GM19025 (cell line): ENCODE results near the gene MTHFR.
"Not testable (repeated sequence)": the region's sequence is repeated elsewhere in the genome, so short reads cannot be mapped to it uniquely, and the experiment has no call there.

Experiments used
- ATAC-seq: cut with Tn5 transposase; IDR thresholded peaks from one replicate; pipeline ENCODE4 v1.9.1; 2021; ENCODE audit warnings: mild to moderate bottlenecking, low read depth, moderate library complexity; ENCODE audit not compliant: unreplicated experiment

MTHFR gene

DNA sequence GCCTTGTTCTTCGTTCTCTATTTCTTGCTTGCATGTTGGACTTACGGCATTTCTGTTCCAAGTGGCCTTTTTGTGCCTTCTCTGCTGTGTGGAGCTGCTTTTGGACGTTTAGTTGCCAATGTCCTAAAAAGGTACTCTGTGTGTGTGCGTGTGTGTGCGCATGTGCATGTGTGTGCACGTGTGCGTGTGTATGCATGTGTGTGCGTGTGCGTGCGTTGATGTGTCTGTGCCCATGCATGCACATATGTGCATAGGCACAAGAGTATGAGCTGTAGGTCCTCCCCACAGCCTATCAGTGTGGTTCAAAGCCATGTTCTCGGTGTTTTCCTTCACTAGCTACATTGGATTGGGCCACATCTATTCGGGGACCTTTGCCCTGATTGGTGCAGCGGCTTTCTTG is 28.1 kb upstream of the MTHFR start:
- no peak for ATAC-seq

DNA sequence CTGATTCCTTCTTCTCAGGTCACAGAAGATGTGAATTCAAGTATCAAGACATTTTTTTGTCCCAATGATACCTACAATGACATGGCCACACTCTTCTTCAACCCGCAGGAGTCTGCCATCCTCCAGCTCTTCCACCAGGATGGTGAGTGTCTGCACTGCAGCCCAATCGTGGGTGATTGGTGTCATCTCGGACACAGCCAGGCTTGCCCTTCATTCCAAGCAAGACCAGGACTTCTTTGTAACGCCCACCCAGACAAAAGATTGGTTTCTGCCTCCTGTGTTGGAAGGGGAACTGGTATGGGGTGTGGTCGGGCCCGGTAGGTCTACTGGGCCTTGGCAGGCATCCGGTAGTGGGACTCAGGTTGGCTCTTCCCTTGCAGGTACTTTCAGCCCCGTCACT is 27.7 kb upstream of the MTHFR start:
- no peak for ATAC-seq

DNA sequence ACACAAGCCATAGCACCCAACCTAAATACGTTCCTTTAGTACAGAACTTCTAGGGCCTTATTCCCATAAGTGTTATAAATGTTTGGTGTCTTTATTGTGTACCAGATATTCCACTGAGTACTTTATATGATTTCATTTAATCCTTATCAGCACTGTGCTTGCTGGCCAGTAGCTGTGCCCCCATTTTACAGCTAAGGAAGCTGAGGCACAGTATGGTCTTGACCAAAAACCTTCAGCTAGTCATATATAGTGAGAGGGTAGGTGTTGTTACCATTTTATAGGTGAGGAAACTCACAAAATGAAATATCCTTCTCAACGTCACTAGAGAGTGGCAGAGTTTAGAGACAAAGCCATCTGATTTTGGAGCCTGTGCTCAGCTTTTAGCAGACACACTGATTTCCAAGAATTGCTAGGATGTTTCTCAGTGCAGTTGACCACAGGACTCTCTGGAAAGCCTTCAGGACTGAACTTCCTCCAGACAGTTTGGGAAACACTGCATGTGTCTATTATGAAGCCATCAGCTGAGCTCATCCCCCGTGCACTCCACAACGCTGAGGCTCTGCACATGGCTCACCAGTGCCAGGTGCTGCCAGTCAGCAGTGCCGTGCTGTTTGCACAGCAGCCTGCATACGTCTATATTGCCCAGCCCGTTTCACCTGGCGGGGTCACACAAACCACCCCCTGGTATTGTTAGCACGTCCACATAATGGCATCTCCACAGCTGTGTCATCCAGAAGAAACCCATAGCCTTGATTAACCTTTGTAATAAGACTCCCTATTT is 26.4 kb upstream of the MTHFR start:
- ATAC-seq: no peak

GRCh38 chr1:11828511-11828910 is 22.7 kb upstream of the MTHFR start:
- no peak for ATAC-seq

- no peak for ATAC-seq
Measured at GRCh38 chr1:11826946-11827345, 21.2 kb upstream of the MTHFR start.

GRCh38 chr1:11825131-11825530 is 19.4 kb upstream of the MTHFR start:
- no peak for ATAC-seq

- ATAC-seq: no peak
Measured at GRCh38 chr1:11823366-11824137, 17.8 kb upstream of the MTHFR start.

- no peak for ATAC-seq
Measured at GRCh38 chr1:11822091-11822490, 16.3 kb upstream of the MTHFR start.

DNA sequence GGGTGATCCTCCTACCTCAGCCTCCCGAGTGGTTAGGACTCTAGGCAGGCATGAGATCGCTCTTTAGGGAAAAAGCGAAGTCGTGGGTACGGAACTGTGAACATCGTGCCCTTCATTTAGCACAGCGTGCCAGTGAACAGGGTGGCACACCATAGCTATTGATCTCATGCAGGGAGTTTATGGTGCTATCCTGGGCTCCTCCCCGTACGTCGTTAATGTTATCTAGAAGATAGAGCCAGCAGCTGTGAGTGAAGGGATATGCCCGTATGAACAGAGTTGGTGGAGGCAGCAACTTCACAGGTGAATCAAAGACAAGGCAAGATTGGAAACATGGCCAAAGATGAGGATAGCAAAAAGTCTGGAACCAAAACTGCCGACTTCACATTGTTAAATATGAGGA is 11.4 kb upstream of the MTHFR start:
- ATAC-seq: no peak

GRCh38 chr1:11813021-11813420 is 7.3 kb upstream of the MTHFR start:
- no peak for ATAC-seq

- ATAC-seq: no peak
Measured at GRCh38 chr1:11807133-11807532, 1.4 kb upstream of the MTHFR start.

DNA sequence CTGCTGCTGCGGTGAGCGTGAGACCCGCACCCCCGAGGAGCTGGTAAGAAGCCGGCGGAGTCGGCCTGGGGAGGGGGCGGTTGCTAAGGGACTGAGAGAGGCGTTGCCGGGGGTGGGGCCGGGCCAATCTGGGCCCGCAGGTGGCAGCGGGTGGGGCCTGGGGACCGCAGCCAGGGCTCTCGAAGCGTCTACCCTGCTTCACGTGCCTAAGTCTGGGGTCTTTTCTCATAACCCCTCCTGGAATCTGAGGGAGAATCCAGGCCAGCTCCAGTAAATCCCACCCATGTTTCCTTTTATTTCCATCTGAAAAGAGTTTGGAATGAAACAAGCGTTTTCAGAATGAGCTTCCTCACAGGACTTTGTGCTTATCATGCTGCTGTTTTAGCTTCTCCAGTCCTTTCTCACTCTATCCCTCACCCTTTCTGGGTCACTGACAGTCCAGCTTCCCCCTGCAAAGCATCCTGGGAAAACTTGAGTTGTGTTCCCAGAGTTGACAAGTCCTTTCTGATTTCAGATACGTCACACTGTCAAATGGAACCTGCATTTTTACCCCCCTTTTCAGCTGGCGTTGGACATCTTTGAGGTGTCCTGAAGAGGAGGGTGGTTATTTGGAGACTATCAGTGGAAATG is 658 bp upstream of the MTHFR start:
- ATAC-seq: peak; percentile 39

GRCh38 chr1:11804666-11805421 is 920 bp downstream of the MTHFR start:
- ATAC-seq: no peak

DNA sequence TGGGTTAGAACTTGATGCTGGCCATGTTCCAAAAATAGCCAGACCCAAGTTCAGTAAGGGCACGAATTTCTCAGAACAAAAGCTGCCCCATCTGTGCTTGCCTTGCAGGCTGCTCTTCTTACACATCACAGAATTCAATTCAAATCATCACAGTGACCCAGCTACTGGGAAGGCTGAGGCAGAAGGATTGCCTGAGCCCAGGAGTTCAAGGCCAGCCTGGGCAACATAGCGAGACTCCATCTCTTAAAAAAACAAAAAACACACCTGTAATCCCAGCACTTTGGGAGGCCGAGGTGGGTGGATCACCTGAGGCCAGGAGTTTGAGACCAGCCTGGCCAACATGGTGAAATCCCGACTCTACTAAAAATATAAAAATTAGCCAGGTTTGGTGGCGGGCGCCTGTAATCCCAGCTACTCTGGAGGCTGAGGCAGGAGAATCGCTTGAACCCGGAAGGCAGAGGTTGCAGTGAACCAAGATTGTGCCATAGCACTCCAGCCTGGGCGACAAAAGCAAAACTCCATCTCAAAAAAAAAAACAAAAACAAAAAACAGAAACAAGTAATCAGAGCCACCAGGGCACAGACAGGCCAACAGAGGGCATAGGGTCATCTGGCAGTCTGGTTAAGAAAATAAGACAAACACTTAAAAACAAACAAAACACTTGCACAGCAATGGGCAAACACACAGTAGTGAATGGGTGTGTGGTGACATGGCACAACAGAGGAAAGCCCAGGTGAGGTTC is 1.7 kb downstream of the MTHFR start:
- ATAC-seq: not testable (repeated sequence)

- ATAC-seq: no peak
Measured at GRCh38 chr1:11802973-11803885, 2.5 kb downstream of the MTHFR start.

- ATAC-seq: no peak
Measured at GRCh38 chr1:11802616-11802972, 3.2 kb downstream of the MTHFR start.

GRCh38 chr1:11800756-11801433 is 4.9 kb downstream of the MTHFR start:
- ATAC-seq: no peak

- ATAC-seq: no peak
Measured at GRCh38 chr1:11800391-11800755, 5.4 kb downstream of the MTHFR start.

- no peak for ATAC-seq
Measured at GRCh38 chr1:11799896-11800295, 5.9 kb downstream of the MTHFR start.
